DMS 273 (cell line): Measurements from ENCODE around the gene DSC2.
A peak's percentile ranks its signal among the peaks of the same experiment; 100 is the strongest.
"Not testable (repeated sequence)": the region's sequence is repeated elsewhere in the genome, so short reads cannot be mapped to it uniquely, and the experiment has no call there.

ENCODE experiments used
- DNase-seq: peaks from one replicate; lab custom pipeline; 2025; ENCODE audit not compliant: unreplicated experiment; lab: John Stamatoyannopoulos, UW

DSC2 gene

DNA sequence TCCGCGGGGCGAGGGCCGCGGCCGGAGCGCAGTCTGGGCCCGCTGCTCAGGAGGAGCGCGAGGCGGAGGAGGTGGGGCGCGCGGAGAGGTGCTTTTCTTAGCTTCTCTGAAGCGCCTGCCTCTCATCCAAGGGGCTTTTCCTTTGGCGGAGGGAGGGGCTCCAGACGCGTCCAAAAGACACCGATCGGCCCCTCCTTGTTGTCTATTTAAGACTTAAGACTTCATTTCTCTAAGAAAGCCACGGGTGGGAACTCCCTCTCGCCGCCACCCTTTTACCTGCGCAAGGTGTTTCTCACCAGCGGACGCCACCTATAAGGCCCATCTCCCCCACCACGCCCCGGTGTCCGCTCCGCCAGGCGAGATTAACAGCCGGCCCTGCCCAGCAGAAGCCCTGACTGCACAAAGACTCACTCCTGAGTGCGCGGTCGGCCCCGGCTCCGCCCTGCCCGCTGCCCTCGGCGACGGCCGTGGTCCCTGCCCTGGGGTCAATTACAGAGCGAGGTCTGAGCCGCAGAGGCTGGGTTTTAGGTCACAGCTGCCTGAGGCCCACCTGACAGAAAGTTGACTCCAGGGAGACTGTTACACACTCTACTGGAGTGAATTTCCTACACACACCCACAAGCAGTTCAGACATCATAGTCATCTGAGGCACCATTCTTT is at the start of gene DSC2:
TSS of gene DSC2 (minus strand) at position 397 of the 660 bp plus-strand sequence. CDS start 450 bp downstream, outside the sequence.
- DNase-seq = no peak

DNA sequence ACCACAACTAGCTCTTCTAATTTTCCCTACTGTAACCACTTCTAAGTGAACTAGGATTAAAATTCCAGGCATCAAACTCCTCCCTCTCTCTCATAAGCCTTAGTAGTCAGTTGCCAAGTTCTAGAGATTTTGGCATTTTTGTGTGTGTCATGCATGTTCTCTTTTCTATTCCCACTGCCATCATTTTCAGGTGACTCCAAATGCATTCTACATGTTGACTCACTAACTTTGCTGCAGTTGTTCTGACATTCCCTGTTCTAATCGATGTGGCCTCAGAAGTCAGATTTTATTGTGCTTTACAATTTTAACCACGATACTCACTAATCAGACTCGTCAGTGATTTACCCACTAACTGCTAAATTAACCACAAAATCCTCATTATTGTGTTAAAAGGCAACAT is 47.1 kb upstream of the DSC2 start:
- no peak for DNase-seq

DNA sequence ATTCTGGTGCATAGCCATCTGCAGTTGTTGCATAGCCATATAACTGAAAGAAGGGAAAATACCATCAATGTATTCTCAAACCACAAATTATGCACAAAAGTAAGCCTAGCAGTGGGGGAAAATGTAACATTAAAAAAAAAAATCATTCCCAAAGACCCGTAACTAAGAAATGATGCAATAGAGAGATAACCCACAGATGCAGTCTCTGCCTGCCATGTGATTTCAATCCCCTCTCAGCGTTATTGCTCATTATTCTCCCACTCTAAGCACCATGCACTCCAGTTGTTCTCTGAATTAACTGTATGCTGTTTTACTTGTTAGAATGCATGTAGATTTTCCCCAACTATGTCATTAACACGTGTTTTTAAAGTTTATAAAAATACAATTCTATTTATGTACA is 46.4 kb upstream of the DSC2 start:
- DNase-seq = no peak

DNA sequence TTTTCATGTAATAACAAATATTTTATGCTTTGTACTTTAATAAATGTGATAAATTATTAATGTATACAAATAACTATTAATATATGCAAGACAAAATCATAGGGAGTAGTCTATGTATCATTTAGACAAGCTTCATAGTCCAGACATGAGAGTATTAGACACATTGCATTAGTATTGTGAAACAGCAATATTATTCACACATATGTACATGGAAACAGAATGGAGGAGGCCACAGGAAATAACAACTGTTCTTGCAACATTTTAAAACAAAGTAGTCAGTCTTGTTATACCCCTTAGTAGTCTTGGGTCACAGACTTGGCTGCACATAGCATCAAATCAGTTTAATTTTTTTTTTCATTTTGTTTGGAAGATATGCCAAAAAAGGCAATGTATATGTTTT is 44.6 kb upstream of the DSC2 start:
- no peak for DNase-seq

DNA sequence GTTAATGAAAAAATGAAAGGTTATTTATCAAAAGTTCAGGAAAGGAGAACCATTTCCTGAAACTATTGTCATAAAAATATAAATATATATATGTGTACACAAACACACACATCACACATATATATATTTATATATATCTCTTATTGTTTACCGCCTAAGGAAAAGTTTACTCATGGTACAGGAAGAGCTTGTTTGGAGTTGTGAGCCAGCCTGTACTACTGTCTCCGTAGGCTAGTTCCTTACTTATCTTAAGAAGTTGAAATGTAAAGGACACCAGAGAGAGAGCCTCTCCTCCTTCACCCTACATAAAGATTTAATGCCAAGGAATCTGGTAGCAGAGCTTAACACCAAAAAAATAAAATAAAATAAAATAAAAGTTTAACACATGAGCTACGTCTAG is 40.8 kb upstream of the DSC2 start:
- no peak for DNase-seq

DNA sequence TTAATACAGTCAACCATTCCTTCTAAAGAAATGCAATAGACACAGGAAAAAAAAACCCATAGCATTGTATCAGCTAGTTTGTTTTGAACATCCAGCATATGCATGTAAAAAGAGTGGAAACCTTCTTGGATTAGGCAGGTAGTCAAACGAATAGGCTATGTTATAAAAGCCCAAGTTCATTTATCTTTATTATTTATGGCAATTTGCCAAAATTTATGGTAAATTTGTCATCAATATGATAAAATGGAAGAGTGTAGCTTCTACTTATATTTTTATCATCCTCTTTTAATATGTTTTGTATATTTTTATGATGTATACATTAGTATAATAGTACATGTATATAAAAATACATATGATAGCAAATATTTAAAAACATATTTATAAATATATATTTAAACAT is 36.5 kb upstream of the DSC2 start:
- no peak for DNase-seq

DNA sequence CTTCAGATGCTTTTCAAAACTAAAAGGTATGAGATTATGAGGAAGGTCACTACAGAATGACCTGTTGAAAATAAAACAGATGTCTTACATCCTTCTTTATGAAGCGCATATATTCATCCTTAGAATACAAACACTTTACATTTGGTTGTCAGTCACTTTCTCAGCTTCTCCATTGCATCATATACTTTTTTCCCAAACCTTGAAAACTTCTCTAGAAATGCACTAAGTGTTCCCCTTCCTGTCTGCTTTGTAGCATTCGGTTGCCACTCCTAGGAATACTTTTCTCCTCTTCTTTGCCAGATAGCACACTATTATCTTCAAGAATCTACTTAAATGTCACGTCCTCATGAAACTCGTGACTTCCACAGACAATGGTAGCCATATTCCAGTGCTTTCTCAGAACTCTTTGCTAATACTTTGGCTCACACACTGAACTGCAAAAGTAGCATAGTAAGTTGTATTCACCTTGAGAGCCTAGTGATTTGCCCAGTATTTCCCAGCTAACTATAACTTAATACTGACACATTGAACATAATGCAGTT is 32.8 kb upstream of the DSC2 start:
- no peak for DNase-seq

DNA sequence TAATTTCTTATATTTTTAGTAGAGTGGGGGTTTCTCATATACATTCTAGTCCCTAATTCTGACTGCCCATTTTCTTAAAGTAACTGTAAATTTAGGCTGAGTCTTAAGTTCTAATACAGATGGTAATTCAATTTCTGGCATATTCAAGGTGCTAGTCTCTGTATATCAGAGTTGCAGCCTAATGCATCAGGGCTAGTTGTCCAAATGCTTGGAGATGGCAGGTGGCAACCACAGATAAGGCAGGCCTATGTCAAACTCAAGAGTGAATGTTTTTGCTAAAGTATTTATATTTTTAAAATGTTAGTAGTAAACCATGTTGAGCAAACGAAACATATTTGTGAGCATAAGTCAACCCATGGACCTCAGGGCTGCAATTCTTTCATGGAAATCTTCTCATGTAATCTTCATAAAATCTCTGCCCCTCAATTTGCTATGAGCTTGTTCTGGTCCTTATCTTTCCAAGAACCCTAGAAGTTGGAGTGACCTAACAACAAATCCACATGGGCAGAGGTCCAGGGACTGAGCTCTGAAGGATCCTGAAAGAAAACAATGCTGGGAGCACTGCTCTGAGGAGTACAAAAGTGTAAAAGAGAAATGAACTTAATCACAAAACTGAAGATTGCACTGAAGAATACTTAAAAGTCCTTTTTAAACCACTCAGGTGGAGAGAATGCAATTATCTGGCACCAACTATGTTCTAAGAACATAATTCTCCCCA is 27.3 kb upstream of the DSC2 start:
- DNase-seq = no peak

DNA sequence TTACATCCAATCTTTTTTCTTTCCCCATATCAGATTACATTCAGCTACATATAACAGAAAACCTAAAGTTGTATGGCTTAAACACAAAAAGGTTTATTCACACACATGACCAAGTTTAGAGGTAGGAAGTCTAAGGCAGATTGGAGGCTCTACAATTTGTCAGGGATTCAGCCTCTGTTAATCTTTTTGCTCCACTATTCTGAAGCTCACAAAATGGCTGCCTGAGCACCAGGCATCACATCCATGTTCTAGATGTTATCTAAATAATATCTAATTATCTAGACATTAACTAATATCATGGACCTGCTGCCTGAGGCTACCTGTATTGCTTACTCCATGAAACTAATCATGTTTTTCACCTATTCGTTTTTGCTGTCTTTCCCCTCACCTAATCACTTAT is 23.7 kb upstream of the DSC2 start:
- no peak for DNase-seq

DNA sequence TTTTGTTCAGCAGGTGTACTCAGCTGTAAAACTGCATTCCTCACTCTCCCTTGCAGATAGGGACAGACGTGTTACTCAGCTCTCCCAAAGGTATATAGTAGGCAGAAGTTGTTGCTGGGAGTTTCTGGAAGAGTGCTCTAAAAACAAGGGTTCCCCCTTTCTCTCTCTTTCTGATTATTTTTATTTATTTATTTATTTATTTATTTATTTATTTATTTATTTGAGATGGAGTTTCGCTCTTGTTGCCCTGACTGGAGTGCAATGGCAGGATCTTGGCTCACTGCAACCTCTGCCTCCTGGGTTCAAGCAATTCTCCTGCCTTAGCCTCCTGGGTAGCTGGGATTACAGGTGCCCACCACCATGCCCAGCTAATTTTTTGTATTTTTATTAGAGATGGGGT is 20.9 kb upstream of the DSC2 start:
- not testable (repeated sequence) for DNase-seq

DNA sequence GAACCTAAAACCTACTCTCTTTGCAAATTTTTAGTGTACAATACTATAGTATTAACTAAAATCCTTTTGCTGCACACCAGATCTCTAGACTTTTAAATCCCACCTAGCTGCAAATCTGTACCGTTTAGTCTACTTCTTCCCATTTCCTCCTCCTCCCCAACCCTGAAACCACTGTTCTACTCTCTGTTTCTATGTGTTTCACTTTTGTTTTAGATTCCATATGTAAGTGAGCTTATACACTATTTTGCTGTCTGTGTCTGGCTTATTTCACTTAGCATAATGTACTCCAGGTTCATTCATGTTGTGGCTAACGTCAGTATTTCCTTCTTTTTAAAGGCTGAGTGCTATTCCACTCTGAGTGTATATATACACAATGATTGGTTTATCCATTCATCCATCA is 18.4 kb upstream of the DSC2 start:
- DNase-seq = no peak

DNA sequence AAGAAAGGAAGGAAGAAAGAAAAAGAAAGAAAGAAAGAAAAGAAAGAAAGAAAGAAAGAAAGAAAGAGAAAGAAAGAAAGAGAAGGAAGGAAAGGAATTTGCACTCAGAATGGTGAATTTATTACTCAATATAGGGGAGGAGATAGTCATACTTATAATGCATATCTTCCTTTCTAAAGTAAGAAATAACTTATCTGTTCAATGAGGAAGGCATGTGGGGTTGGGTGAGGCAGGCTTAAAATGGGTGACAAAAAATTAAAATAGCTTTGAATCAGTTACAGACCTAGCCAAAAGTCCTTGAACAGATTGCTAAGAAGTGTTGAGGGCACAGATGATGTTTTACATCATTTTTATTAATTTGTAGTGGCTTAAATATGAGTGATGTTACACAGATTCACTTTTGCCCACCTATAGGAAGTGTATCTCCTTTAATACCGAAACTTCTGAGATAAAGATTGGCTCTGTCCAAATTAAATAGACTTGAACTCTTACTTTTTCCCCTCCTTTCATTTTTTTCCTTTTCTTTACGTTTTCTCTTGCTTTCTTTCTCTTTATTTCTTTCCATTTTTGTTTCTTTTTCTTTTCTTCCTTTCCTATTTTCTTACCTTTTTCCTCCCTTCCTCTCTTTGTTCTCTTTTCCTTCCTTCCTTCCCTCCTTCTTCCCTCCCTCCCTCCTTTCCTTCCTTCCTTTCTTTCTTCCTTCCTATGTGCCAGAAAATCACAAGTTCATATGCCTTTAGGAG is 14.8 kb upstream of the DSC2 start:
- no peak for DNase-seq

DNA sequence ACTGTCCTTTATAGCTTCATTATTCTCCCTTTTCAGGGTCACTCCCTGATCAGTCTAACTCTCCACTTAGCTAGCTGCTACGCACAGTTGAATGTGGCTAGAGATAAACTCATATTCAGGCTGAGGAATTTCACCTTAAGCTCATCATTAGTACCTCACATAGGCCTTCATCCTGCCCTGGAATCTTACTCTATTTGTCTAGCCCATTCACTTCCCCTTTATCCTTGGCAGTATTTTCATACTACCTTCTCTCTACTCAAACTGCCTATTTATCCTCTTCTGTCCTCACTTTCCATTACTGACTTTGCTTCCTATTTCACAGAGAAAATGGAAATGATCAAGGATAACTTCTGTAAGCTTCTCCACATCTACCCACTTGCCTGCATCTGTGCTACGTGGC is 10.6 kb upstream of the DSC2 start:
- no peak for DNase-seq

DNA sequence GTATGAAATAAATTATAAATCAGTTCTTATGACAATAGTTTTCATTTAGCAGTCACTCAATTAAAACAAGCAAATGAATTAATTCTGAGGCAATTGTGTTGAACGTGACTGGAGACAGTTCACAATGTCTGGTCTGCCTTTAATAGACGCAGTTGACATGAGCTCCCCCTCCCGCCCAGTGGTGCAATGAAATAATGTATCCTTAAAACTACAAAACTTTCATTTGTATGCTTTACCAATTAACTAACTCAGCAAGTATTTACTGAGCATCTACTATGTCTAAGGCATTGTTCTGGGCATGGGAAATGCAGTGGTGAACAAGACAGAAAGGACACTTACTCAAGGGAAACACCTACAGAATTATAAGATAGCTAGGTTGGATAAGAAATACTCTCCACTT is 3.5 kb upstream of the DSC2 start:
- no peak for DNase-seq

DNA sequence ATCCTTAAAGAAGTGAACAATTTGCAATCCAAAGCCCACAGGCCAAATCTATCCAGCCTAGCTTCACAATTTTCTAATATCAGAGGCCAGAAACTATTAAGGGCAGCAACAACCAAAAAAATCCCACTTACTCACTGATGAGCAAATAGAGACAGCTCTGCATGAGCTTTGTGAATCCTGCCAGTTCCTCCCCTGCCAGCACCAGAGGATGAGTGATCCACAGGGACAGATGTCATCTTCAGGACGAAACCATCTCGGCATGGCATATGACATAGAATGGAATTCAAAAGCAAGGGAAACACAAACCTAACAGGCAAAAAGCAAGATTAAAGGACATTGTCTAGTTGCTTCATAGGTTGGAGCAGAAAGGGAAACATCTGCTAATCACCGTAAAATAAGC is 2.2 kb upstream of the DSC2 start:
- no peak for DNase-seq

DNA sequence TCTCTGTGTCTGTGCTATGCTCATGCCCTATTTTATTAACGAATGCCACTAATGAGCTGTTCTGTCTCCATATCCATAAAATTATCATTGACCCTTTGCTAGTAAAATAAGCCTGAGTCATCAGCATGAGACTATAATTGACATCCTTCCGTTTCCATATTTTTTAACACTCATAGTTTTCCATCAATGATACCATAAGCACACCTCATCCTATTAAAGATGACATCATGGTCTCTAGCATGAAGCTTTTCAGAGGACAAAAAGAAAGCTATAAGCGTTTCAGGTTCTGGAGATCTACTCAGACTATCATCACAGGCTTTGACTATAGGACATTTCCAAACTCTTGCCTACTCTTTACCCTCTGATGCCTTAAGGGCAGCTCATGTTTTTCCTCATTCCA is 1.2 kb upstream of the DSC2 start:
- DNase-seq = no peak

DNA sequence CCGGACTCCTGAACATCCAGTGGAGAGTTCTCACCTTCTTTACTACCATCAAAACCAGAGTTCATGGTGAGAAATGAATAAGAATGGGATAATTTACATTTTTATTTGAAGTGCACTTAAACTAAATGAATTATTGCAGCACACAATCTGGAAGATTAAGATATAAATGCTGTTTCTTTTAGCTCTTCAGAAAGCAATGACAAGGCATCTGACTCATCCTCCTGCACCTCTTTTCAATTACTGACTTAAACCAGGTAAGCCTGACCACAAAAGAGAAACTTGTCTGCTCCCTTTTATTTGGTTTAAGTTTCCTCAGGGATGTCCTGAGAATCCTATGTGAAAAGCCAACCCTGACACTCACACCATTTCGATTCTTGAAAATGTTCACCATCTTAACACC is 720 bp upstream of the DSC2 start:
- no peak for DNase-seq

DNA sequence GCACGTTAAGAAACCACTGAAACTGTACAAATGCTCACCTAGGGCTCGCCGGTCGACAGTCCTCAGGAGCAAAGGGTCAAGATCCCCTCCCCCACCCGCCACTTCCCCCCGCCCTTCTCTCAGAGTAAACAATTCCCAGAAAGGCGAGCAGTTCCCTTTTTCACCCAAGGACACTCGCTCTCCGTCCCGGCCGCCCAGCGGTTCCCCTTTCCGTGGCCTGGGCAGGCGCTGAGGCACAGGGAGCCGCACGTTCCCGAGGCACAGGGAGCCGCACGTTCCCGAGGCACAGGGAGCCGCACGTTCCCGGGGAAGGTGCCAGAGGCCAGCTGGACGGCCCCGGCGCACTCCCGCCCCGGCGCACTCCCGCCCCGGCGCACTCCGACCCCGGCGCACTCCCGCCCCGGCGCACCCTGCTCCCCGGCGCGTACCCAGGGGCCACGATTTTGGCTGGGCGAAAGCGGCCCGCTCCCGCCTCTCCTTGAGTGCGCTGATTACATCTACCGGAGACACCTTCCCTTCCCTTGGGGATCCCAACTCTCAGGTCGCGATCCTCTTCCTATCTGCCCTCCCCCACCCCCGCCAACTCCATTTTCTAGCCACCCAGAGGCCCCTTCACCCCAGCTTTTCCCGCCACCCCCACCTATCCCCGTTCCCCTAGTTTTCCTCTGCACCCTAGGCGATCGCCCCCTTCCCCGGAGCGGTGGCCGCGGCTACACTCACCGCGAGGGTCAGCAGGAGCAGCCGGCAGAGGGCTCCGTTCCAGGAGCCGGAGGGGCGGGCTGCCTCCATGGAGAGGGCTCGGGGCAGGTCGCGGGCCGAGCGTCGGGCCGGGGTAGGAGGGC is 817 bp downstream of the DSC2 start:
- DNase-seq = peak; percentile 45

DNA sequence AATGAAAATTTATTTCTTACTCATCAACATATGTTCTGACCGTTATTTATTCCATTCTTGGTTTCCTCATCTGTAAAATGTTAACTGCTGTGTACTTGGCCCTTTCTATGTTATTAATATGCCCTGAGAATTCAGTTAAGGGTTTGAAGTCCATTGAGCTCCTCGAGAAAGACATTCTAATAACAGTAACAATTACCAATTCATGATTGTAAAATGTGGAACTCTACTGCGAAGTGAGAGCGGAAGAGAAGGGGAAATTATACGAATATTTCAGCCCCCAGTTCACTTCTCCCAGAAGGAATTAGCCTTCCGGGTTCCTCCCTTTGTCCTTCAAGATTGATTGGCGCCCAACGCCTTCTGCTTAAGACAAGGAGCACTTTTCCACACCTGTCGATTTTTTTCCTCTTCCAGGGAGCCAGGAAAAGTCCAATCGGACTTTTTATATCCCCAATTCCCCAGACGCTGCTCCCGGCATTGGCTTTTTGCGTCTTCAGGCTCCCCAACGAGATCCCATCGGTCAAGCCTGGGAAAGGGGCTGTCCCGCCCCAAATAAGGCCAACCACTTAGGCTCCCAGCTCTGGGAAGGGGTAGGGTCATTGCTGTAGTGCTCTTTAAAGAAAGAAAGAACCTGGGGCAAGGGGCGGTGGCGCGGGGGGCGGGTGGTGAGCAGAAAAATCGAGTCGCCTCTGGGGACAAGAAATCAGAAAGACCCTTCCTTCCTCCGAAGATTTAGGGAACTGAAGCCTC is 1.6 kb downstream of the DSC2 start:
- DNase-seq = no peak

DNA sequence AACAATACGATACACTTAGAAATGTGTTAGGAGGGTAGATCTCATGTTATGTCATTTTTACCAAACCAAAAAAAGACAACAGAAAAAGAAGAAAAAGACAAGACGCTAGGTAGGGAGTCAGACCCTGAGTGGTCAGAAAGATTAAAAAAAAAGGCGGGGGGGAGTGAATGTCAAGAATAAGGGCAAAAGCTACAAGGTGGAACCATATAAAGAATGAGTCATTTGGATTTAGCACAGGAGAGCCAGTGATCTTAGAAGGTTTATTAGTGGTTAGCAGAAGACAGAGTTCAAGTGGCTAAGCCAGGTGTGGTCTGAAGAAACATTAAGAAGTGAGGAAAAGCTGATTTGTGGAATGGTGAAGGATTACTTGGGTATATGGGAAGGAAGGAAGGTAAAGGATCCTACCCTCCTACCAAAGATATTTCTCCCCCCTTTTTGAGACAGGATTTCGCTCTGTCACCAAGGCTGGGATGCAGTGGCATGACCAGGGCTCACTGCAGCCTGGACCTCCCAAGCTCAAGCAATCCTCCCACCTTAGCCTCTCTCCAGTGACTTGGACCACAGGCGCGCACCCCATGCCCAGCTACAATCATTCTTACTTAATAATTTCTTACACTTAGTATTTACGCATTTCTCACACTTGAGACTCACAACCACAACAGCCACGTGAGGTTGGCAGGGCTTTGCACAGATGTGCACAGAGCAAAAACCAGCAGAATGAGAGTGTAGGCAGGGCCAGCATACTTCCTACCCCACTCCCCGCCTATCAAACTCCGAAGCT is 2.6 kb downstream of the DSC2 start:
- no peak for DNase-seq
